DOHH2 (cell line): Measurements from ENCODE around the gene IFT20.

Experiments used
- H3F3A ChIP-seq: fragments of 200-600 bp; sonication (generic), shearing (Covaris generic); 2 replicates; pipeline ENCODE4 v1.6.0; 2016; ENCODE audit warnings: antibody characterized with exemption, mild to moderate bottlenecking; ENCODE audit not compliant: control insufficient read depth, insufficient read depth
- H3K27ac ChIP-seq: fragments of 200-600 bp; sonication (generic); 2 replicates; pipeline ENCODE4 v1.5.1; 2014; ENCODE audit warnings: low read depth, mild to moderate bottlenecking, low read length, moderate library complexity
- H3K27me3 ChIP-seq: fragments of 200-600 bp; sonication (generic); 2 replicates; pipeline ENCODE4 v1.6.1; 2014; ENCODE audit warnings: mild to moderate bottlenecking, low read length, mixed read lengths; ENCODE audit not compliant: control insufficient read depth
- H3K36me3 ChIP-seq: fragments of 200-600 bp; sonication (generic); 2 replicates; pipeline ENCODE4 v1.6.1; 2014; ENCODE audit warnings: mild to moderate bottlenecking, low read length, moderate library complexity, mixed read lengths; ENCODE audit not compliant: control insufficient read depth
- H3K4me1 ChIP-seq: fragments of 200-600 bp; sonication (generic); 2 replicates; pipeline ENCODE4 v1.6.1; 2014; ENCODE audit warnings: mild to moderate bottlenecking, low read length, mixed read lengths; ENCODE audit not compliant: control insufficient read depth
- H3K4me2 ChIP-seq: fragments of 200-600 bp; sonication (generic); 2 replicates; pipeline ENCODE4 v1.6.0; 2014; ENCODE audit warnings: mild to moderate bottlenecking, low read length, moderate library complexity
- H3K4me3 ChIP-seq: fragments of 200-600 bp; sonication (generic); 2 replicates; pipeline ENCODE4 v1.5.1; 2014; ENCODE audit warnings: mild to moderate bottlenecking, low read length, mixed read lengths
- H3K79me2 ChIP-seq: fragments of 200-600 bp; sonication (generic); 2 replicates; pipeline ENCODE4 v1.6.1; 2014; ENCODE audit warnings: mild to moderate bottlenecking, low read length, mixed read lengths; ENCODE audit not compliant: control insufficient read depth
- H3K9me2 ChIP-seq: fragments of 200-600 bp; sonication (generic); replicated peaks from 2 replicates; pipeline ENCODE4 v1.6.1; 2014; ENCODE audit warnings: mild to moderate bottlenecking, low read length, mixed read lengths; ENCODE audit not compliant: control insufficient read depth
- H3K9me3 ChIP-seq: fragments of 200-600 bp; sonication (generic); 2 replicates; pipeline ENCODE4 v1.6.1; 2014; ENCODE audit warnings: antibody characterized with exemption, low read length, mixed read lengths; ENCODE audit not compliant: control insufficient read depth, insufficient read depth
- H4K20me1 ChIP-seq: fragments of 200-600 bp; sonication (generic); 2 replicates; pipeline ENCODE4 v1.6.0; 2014; ENCODE audit warnings: low read depth, mild to moderate bottlenecking, antibody characterized with exemption, low read length, moderate library complexity; ENCODE audit not compliant: control insufficient read depth, insufficient read depth
- CTCF ChIP-seq: fragments of 200-600 bp; sonication (generic); IDR thresholded peaks from one replicate; pipeline ENCODE4 v1.5.1; 2014; ENCODE audit warnings: antibody characterized with exemption, mild to moderate bottlenecking, low read depth, low read length; ENCODE audit not compliant: poor library complexity, severe bottlenecking
- EZH2phosphoT487 ChIP-seq: fragments of 200-600 bp; sonication (generic); IDR thresholded peaks from 2 replicates; pipeline ENCODE4 v1.6.1; 2017; ENCODE audit warnings: borderline replicate concordance, mild to moderate bottlenecking, antibody characterized with exemption, low read length, moderate library complexity, mixed read lengths

IFT20 gene

GRCh38 chr17:28330671-28331070, 4.6 kb downstream of the IFT20 start:
- H3K79me2 ChIP-seq, result peaks cover 29% of the 10 kb centered on the region
- no peaks in the 10 kb centered on the region for H3K9me2 ChIP-seq
- no peaks in the 10 kb centered on the region for H3K27me3 ChIP-seq
- no peaks in the 10 kb centered on the region for H3K9me3 ChIP-seq
- H3K36me3 ChIP-seq, result peaks cover 38% of the 10 kb centered on the region
- no peak overlapping the region for H3K4me2 ChIP-seq
- no peak for TF ChIP-seq EZH2phosphoT487
- TF ChIP-seq CTCF, result no peak
- peaks cover 22% of the 10 kb centered on the region for H3F3A ChIP-seq
- peaks cover 5% of the 10 kb centered on the region; the same call in 1 of the 2 replicates for H4K20me1 ChIP-seq
- peaks cover 10% of the 10 kb centered on the region for H3K4me1 ChIP-seq
- no peak overlapping the region for H3K4me3 ChIP-seq
- H3K27ac ChIP-seq, result no peak overlapping the region

GRCh38 chr17:28328325-28328724, 6.9 kb downstream of the IFT20 start:
- H3K27me3 ChIP-seq, result no peaks in the 10 kb centered on the region
- H3K79me2 ChIP-seq, result peaks cover 43% of the 10 kb centered on the region
- H3K4me2 ChIP-seq, result no peak overlapping the region
- H3K4me1 ChIP-seq, result peaks cover 17% of the 10 kb centered on the region
- H3K9me2 ChIP-seq, result no peaks in the 10 kb centered on the region
- no peak overlapping the region for H3K4me3 ChIP-seq
- peaks cover 13% of the 10 kb centered on the region for H4K20me1 ChIP-seq
- TF ChIP-seq CTCF, result no peak
- TF ChIP-seq EZH2phosphoT487, result no peak
- H3F3A ChIP-seq, result peaks cover 24% of the 10 kb centered on the region
- H3K9me3 ChIP-seq, result no peaks in the 10 kb centered on the region
- no peak overlapping the region for H3K27ac ChIP-seq
- H3K36me3 ChIP-seq, result peaks cover 56% of the 10 kb centered on the region

GRCh38 chr17:28327709-28328108, 7.6 kb downstream of the IFT20 start:
- Histone ChIP-seq H3K27ac (no peak overlapping the region), H3K4me2 (no peak overlapping the region), H3K27me3 (no peaks in the 10 kb centered on the region), H3K4me3 (no peak overlapping the region), H3K36me3 (peaks cover 61% of the 10 kb centered on the region), H3K4me1 (peaks cover 23% of the 10 kb centered on the region), H3K9me3 (no peaks in the 10 kb centered on the region), H3K9me2 (no peaks in the 10 kb centered on the region), H3K79me2 (peaks cover 49% of the 10 kb centered on the region), H4K20me1 (peaks cover 18% of the 10 kb centered on the region), H3F3A (peaks cover 24% of the 10 kb centered on the region)
- TF ChIP-seq EZH2phosphoT487, result no peak
- peak; percentile 10 for TF ChIP-seq CTCF

- Histone ChIP-seq H3K27me3 (no peaks in the 10 kb centered on the region), H3K4me3 (no peak overlapping the region), H3K79me2 (peaks cover 55% of the 10 kb centered on the region), H3K9me2 (no peaks in the 10 kb centered on the region), H3K9me3 (no peaks in the 10 kb centered on the region), H3F3A (peaks cover 24% of the 10 kb centered on the region), H3K36me3 (peaks cover 66% of the 10 kb centered on the region), H3K4me1 (peaks cover 29% of the 10 kb centered on the region), H4K20me1 (peaks cover 22% of the 10 kb centered on the region), H3K27ac (no peak overlapping the region), H3K4me2 (no peak overlapping the region)
- TF ChIP-seq EZH2phosphoT487 (no peak), CTCF (no peak)
These were observed 8.2 kb downstream of the IFT20 start for GRCh38 chr17:28327031-28327607.
